Stimulated activated CD4-positive, alpha-beta T cell treated with anti-CD3 and anti-CD28 coated beads, Interleukin-2, amount 100 ng/mL, for 48 hours (primary cell): ENCODE measurements around the gene GSTK1.

Source experiments
- DNase-seq, 2 donors: peaks; one replicate each; pipeline ENCODE4 v3.0.0-alpha.2; 2020

GSTK1 gene

DNA sequence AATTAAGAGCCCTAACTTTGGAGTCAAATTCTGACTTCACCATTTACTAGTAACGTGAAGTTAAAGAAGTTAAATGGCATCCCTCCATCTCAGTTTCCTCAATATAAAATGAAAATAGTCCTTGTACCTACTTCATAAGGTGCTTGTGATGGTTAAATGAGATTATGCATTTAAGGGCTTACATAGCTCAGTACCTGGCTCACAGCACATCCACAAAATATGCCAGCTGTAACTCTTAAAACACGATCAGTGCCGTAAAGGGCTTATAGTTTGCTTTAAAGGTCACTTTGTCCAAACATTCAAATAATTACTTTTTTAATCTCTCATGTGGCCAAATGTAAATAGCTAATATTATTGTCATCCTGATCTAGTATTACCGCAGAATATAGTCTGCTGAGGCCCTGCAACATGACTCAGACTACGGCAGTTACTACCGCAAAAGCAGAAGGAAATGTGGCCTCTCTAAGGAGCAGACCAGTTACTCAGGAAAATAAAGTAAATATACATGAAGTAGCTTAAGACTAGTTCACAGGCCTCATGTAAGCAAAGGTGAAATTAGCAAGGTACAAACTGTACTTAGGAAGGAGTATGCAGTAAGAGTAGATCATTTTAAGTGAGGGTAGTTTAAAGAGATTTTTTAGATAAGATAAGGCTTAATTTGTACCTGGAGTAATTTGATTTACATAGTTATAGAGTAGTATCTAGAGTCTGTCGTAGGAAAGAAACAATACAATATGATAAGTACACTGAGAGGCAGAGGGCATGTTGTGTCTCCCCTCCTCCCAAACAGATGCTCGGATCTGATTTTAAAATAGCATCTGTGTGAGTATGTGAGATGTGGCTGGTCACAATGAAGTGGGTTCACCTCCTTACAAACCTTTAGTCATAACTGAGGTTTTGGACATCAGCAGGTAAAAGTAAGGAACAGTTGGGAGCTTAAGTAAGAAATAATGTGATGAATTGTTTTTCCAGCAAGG, 38.0 kb downstream of the GSTK1 start:
- no peak for DNase-seq

DNA sequence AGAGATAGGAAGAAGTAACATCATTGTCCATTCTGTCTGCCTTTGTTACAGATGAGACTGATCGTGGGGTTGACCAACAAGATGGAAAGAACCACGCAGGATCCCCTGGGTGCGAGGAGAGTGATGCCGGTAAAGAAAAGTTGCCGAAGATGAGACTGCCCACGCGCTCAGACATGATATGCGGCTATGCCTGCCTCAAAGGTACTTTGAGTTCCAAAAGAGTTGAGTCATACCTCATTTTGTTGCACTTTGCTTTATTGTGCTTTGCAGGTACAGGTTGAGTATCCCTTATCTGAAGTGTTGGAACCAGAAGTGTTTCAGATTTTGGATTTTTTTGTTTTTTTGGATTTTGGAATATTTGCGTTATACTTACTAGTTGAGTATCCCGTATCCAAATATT, 40.5 kb downstream of the GSTK1 start:
- no peak for DNase-seq

DNA sequence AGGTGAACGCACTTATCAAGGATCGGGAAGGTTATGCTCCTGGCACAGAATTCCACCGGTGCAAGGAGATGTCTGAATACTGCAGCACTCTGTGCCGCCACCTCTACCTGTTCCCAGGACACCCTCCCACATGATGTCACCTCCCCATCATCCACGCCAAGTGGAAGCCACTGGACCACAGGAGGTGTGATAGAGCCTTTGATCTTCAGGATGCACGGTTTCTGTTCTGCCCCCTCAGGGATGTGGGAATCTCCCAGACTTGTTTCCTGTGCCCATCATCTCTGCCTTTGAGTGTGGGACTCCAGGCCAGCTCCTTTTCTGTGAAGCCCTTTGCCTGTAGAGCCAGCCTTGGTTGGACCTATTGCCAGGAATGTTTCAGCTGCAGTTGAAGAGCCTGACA, 41.7 kb downstream of the GSTK1 start:
- DNase-seq, result no peak

DNA sequence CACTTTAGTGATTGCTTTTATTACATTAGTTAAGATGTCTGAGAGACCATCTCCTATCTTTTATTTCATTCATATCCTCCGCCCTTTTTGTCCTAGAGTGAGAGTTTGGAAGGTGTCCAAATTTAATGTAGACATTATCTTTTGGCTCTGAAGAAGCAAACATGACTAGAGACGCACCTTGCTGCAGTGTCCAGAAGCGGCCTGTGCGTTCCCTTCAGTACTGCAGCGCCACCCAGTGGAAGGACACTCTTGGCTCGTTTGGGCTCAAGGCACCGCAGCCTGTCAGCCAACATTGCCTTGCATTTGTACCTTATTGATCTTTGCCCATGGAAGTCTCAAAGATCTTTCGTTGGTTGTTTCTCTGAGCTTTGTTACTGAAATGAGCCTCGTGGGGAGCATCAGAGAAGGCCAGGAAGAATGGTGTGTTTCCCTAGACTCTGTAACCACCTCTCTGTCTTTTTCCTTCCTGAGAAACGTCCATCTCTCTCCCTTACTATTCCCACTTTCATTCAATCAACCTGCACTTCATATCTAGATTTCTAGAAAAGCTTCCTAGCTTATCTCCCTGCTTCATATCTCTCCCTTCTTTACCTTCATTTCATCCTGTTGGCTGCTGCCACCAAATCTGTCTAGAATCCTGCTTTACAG, 42.3 kb downstream of the GSTK1 start:
- DNase-seq, result peak; percentile 68 to 71

DNA sequence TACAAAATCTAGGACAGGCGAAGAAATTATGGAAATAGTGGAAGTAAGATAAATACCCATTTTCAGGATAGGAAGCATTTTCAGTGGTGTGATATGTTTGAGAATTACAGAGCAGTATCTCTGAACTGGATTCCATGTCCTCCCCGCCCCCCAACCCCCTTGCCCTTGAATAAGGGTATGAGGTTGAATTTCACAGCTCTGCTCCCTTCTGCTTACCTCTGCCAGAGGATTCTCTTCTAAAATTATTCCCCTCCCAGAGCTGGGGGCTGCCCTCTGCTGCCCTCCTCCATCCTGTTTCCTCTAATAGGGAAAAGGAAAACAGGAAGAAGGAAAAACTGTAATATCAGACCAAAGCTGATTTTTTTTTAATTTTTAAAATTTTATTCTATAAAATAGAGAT, 45.4 kb downstream of the GSTK1 start:
- DNase-seq, result no peak

- no peak for DNase-seq
Measured at GRCh38 chr7:143314127-143314526, 50.9 kb downstream of the GSTK1 start.

GRCh38 chr7:143315776-143316175, 52.5 kb downstream of the GSTK1 start, which contains the start of gene CLCN1:
TSS of gene CLCN1 (plus strand) at chr7:143316111. CDS start at chr7:143316213, 102 bp downstream.
- no peak for DNase-seq

DNA sequence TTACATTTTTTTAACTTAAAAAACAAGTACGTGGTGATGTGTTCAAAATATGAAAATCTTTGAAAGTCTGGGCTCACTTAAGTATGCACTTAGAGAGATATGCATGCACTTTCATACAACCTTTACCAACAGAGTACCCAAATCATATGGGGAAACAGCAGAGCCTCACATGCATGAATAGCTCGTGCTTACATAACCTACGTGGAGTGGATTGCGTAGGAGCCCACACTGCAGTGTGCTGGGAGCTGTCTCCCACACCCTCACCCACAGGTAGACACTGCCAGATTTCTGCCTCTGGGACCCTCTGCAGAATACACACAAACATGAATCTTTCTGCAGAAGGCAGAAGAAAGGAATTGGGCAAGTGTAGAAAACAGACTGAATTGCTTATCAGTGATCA, 53.3 kb downstream of the GSTK1 start:
- DNase-seq, result no peak

DNA sequence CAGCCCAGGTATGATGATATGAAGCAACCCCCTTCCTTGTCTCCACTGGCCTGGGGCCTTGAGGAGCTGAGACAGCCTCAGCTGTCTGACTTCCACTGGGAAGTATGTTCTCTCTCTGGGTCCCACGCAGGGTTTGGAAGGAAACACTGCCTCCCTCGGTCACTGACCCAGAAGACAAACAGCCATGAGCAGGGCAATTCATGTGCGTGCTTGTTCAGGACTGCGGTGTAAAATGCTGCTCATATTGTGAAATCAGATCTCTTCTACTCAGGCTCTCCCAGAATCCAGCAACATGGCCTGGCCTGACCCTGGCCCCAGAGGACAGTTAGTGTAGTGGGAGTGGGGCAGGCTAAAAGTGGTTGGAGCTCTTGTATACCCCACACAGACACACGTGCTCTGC, 55.4 kb downstream of the GSTK1 start:
- no peak for DNase-seq
